Caki2 (cell line): ENCODE data around the gene COX7A1. TPM values are rescaled to one million over a fixed set of nuclear protein-coding genes. Genes with fewer than 3 reads are reported as not detected.

ENCODE experiments used
- DNase-seq: peaks from one replicate; pipeline ENCODE4 v3.0.0-alpha.2; 2015; ENCODE audit warnings: low read depth
- in situ Hi-C: cut with HindIII; loops from 2 replicates; pipeline ENCODE4 v1.10.0; 2016; ENCODE audit warnings: low sequenced_read_pairs, low pct_unique_long_range_greater_than_20kb, mixed read lengths
- total RNA-seq: library from RNA; depleted of rRNA; stranded (reverse); fragments of >200 nt; shearing (Covaris generic); gene quantifications from 2 replicates; pipeline ENCODE4 v1.2.3, GENCODE V29; 2014; ENCODE audit warnings: low replicate concordance

The COX7A1 gene
- total RNA-seq, 1 experiment from 2014 or later, result not detected

DNA sequence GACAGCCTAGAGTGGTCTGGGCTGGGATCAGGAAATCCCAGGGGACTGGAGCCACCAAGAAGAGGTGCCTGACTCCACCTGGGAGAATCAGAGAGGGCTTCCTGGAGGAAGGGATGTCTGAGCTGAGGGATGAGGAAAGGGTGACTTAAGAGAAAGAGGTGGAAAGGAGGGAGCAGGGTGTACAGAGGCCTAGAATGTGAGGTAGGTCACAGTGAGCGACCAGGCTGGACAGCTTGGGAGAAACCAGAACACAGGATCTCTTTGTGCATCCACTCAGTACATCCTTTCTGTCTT lies 36.0 kb downstream of the COX7A1 start:
- DNase-seq, result no peak
- in situ Hi-C loops, result no loop called here

- in situ Hi-C loops, result no loop called here
Observed at GRCh38 chr19:36115453-36116343, 36.5 kb downstream of the COX7A1 start, which contains the start of gene TBCB. Gene TBCB, plus strand, starts transcription at chr19:36115468. Its CDS starts 93 bp downstream, at chr19:36115561.

GRCh38 chr19:36114721-36115452 lies 37.4 kb downstream of the COX7A1 start, which contains the start of gene POLR2I:
Gene POLR2I, minus strand, starts transcription at chr19:36114875. Its CDS starts 19 bp downstream, at chr19:36114856.
- peak; percentile 100 for DNase-seq
- in situ Hi-C loops, result no loop called here

More at GRCh38 chr19:36115453-36116343, 36.5 kb downstream of the COX7A1 start, which contains the start of gene TBCB:
- peak; percentile 67 for DNase-seq

GRCh38 chr19:36113894-36114720 lies 38.1 kb downstream of the COX7A1 start:
- DNase-seq, result no peak
- in situ Hi-C loops, result no loop called here

DNA sequence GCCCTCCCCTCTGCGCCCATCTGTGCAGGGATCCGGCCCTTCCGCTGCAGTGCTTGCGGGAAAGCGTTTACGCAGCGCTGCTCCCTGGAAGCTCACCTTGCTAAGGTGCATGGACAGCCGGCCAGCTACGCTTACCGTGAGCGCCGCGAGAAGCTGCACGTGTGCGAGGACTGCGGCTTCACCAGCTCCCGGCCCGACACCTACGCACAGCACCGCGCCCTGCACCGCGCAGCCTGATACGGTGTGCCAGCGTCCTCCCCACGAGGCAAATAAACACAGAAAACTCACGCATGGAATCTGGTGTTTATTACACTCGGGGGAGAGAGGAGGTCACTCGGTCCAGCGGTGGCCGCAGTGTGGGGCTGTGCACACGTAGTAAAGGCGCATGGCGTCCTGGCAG lies 38.8 kb downstream of the COX7A1 start:
- no peak for DNase-seq
- in situ Hi-C loops, result no loop called here

- in situ Hi-C loops, result no loop called here
- no peak for DNase-seq
Observed at GRCh38 chr19:36112678-36113077, 39.6 kb downstream of the COX7A1 start.

GRCh38 chr19:36111200-36111539 lies 41.1 kb downstream of the COX7A1 start:
- in situ Hi-C loops, result no loop called here

DNA sequence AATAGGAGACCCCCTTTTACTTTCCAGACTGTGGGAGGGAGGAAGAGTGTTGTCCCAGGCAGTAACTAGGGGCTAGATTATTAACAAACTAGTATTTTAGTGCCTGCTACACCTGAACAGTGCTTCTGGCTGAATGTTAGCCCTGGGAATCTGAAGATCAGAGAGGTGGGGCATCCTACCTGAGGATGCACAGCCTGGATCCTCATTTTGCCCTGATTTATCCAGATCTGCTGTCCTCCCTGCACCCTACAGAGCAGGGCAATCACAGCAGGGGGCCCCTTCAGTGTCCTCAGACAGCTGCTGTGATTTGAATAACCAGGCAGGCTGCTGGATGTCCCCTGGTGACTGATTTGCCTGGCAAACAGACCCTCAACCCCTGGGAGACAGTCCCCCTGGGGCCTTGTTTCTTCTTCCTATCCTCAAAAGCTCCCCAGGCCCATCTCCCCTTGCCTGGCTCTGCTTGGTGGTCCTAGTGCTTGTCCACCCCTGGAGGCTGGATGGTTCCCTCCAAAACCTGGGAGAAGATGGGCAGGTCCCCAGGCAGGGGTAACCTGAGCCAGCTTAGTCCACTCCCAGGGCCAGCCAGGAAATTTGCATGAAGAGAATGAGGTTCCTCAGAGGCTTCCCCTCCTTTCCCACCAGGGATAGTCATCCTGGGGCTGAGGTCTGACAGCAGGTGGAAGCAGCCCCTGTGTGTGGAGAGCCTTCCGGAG lies 41.6 kb downstream of the COX7A1 start, which contains the start of gene OVOL3:
OVOL3 (plus strand) TSS at position 657 of the 713 bp plus-strand sequence. CDS start 60 bp downstream, outside the sequence.
- in situ Hi-C loops, result no loop called here
- DNase-seq, result no peak

More at GRCh38 chr19:36111200-36111539, 41.1 kb downstream of the COX7A1 start:
- no peak for DNase-seq

- DNase-seq, result no peak
- in situ Hi-C loops, result no loop called here
Observed at GRCh38 chr19:36108684-36109083, 43.6 kb downstream of the COX7A1 start.

DNA sequence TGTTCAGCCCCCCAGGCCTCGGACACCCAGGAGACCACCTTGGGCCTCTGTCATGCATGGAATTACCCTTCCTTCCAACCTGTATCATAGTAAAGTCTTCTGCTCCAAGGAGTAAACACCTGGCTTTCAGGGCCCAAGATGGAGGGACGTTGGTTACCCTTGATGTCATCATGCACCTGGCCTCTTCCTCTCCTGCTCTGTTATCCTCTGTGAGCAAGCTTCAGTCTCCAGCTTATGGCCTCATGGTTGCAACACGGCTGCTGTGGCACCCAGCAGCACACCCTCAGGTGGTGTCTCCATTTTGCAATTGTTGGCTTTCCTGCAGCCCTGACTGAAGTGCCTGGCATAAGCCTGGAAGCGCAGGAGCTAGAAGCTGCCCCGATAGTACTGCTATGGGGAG lies 45.3 kb downstream of the COX7A1 start:
- no peak for DNase-seq
- in situ Hi-C loops, result no loop called here

DNA sequence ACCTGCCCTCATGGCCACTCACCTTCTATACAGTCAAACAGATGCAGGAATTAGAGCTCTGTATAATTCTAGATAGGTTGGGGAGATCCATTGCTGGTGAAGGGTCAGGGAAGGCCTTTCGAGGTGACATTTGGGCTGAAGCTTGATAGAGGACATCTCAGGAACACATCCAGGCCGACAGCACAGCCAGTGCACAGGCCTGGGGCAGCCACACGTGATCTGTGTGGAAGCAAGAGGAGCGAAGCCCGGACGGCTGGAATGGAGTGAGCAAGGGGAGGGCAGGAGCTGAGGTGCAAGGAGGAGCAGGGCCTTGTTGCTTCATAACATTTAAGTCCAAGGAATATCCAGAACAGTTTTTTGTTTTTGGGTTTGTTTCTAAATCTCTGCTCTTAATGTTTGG lies 45.8 kb downstream of the COX7A1 start:
- no peak for DNase-seq
- in situ Hi-C loops, result no loop called here

DNA sequence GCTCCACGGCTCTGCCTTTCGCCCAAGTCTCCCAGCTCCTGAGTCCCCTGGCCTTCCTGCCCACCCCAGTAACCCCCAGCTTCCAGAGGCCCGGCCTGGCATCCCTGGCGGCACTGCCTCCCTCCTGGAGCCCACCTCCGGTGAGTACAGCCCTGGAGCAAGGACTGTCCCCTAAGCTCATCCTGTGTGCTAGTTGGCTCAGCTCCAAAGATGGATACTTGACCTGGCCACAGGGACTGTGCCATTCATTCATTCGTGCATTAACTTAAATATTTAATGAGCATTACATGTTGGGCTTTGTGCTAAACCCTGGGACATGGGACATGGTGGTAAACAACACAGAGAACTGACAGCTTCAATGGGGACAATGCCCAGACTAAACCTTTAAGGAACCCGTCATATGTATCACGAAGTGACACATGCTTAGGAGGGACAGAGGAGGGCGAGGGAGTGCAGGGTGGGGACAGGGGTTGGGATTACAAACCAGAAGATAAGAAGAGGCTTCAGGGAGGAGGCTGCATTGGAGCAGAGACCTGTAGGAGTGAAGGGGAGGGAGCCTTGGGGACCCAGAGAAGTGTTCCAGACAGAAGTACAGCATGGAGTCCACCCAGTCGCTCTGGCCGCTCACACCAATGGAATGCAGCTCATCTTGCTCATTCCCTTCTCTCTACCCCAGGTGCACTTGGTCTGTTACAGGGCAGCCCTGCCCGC lies 48.2 kb downstream of the COX7A1 start:
- in situ Hi-C loops, result no loop called here
- no peak for DNase-seq

DNA sequence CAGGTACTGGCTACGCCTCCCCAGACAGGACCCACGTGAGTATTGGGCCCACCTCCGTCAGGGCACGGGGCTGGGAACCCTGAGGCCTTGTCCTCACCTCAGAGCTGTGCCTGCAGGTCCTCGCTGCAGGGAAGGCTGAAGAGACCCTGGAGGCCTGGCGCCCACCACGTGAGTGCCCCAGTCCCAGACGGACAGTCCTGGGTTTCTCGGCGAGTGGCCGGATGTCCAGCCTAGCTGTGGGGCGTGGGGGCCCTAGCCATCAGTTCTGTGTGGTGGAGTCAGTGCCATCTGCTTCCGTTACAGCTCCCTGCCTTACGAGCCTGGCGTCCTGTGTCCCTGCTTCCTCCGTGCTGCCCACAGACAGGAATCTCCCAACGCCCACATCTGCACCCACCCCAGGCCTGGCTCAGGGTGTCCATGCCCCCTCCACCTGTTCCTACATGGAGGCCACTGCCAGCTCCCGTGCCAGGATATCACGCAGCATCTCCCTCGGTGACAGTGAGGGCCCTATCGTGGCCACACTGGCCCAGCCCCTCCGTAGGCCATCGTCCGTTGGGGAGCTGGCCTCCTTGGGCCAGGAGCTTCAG lies 49.1 kb downstream of the COX7A1 start:
- no peak for DNase-seq
- in situ Hi-C loops, result no loop called here

DNA sequence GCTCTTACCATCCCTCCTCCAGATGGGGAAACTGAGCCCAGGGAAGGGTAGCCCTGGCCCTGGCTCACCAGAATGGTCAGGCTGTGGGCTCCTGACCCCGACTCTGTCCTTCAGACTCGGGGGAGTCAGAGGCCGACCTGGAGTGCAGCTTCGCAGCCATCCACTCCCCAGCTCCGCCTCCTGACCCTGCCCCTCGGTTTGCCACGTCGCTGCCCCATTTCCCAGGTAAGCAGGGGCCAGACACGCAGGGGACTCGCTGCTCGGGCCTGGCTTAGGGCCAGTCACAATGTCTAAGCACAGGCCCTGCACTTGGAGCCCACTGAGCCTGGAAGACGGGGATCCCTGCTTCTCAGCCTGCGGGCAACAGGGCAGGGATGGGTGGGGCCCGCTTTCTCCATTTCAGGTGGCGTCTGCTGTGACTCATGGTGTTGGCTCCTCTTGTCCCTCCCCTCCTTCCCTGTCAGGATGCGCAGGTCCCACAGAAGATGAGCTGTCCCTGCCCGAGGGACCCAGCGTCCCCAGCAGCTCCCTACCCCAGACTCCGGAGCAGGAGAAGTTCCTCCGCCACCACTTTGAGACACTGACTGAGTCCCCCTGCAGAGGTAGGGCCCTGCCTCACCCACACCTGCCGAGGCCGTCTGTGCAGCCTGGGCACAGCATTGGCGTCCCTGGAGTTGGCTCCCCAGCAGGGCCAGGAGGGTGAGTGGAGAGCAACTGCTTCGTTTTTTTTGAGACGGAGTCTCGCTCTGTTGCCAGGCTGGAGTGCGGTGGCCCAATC lies 50.5 kb downstream of the COX7A1 start:
- DNase-seq, result no peak
- in situ Hi-C loops, result no loop called here
